ENCODE results near the gene MRPL28.
"Not testable (repeated sequence)": the region's sequence is repeated elsewhere in the genome, so short reads cannot be mapped to it uniquely, and the experiment has no call there.

MRPL28 gene

DNA sequence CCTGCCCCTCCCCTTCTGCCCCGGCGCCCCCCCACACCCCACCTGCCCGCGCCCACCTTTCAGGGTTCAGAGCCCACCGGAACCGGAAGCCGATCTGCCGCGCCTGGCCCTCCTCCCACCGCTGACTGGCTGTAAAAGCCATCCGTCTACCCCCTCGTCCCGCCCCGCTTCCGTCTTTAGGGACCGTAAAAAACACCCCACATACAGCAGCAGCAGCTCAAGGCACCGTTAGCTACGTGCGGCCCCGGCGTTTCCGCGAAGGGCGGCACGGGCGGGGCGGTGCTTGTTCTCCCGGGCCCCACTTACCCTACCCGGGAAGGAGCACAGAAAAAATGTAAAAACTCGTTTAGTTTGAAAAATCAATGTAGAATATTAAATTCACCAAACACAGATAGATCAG is at the start of gene MRPL28:
MRPL28 (minus strand) TSS at position 96 of the 400 bp plus-strand sequence. CDS start 320 bp downstream, outside the sequence.
- peak; percentile 81 to 92 for DNase-seq (ENCODE audit: low read depth in 2 of 2)

DNA sequence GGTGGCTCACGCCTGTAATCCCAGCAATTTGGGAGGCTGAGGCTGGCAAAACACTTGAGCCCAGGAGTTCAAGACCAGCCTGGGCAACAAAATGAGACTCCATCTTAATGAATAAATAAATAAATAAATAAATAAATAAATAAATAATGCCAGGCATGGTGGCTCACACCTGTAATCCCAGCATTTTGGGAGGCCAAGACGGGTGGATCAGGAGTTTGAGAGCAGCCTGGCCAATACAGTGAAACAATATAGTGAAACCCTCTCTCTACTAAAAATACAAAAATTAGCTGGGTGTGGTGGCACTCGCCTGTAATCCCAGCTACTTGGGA is 44.8 kb upstream of the MRPL28 start:
- DNase-seq (ENCODE audit: low read depth in 2 of 2) = not testable (repeated sequence)

DNA sequence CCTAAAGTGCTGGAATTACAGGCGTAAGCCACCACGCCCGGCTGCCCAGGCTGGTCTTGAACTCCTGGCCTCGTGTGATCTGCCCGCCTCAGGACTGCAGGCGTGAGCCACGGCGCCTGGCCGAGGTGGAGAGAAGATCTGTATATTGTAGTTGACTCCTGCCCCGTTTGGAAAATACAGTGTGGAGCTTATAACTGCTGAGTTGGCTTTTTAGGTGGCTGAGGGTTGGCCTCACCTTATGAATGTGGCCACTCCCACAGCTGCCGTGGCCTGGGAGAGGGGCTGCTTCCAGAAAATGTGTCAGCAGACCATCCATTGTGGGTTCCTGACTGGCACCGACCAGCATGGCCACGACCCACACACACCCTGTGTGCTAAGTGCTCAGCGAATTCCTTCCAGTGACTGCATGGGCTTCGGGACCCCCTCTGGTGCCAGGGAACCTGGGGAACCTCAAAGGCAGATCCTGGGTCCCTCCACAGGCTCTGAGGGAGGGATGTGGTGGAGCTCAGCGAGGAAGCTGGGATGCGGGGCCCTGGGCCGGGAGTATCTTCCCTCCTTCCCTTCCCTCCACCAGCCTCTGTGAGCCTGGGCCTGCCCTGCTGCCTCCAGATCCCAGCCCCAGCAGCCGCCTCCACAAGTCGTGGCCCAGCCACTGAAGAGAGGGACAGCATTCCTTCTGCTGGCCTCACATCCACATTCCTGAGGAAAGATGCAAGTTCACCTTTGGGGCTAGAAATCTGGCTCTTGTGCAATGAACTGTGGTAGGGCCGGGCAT is 44.2 kb upstream of the MRPL28 start:
- no peak for DNase-seq (ENCODE audit: low read depth in 2 of 2)

DNA sequence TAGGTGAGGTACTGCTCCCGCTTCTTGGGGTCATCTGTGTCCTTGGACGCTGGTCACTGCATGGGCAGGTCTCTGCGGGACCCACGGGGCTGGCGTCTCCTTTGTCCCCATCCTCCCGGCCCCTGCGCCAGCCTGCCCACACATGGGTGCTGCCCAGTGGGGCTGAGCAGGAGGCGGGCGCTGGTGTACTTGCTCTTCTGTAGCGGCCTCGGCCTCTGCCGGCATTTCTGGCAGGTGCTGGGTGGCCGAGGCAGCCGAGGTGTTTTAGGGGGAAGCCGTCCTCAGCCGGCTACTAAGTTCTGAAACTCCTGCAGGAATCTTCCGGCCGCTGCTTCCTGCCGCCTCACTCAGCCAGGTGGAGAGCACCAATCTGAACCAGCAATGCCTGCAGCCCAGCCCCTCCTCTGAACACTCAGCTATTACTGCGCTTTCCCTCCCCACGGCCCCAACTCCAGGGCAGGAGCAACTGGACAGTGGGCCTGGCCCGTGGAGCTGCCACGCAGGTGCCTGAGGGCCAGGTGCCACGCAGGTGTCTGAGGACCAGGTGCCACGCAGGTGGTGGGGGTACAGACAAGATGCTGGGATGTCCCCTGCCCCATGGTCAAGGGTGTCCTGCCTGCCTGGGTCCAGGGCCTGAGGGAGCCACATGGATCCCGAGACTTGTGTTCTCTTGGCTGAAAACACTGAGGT is 41.4 kb upstream of the MRPL28 start:
- no peak for DNase-seq (ENCODE audit: low read depth in 2 of 2)

DNA sequence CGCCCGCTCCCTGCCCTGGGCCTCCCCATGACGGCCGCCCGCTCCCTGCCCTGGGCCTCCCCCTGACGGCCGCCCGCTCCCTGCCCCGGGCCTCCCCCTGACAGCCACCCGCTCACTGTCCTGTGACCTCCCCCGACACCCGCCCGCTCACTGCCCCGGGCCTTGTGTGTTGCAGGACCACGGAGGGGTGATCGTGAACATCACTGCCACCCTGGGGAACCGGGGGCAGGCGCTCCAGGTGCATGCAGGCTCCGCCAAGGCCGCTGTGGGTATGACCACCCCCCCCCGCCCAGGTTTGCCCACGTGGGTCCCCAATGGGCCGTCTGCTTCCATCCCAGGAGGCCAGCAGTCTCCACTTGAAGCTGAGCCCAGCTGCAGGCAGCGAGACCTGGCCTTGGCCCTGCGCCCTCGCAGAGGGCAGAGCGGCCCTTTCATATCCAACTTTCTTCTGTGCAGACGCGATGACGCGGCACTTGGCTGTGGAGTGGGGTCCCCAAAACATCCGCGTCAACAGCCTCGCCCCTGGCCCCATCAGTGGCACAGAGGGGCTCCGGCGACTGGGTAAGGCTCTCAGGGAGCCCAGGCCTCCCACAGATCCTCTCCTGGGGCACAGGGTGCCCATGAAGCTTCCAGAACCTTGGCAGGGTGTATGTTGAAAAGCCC is 40.3 kb upstream of the MRPL28 start:
- DNase-seq (ENCODE audit: low read depth in 2 of 2) = no peak

DNA sequence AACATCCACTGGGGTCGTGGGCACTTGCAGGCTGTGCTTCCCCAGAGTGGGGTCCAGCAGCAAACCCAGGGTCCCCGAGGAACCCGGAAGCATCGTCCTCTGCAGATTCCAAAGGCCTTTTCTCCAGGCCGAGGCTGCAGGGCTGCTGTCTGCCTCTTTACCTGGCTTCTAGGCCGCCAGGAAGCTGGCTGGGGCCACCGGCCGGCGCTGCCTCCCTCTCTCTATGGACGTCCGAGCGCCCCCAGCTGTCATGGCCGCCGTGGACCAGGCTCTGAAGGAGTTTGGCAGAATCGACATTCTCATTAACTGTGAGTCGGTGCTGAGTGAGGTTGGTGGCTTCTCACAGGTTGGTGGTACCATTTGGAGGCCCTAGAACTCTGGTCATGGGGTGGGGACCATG is 36.9 kb upstream of the MRPL28 start:
- no peak for DNase-seq (ENCODE audit: low read depth in 2 of 2)

DNA sequence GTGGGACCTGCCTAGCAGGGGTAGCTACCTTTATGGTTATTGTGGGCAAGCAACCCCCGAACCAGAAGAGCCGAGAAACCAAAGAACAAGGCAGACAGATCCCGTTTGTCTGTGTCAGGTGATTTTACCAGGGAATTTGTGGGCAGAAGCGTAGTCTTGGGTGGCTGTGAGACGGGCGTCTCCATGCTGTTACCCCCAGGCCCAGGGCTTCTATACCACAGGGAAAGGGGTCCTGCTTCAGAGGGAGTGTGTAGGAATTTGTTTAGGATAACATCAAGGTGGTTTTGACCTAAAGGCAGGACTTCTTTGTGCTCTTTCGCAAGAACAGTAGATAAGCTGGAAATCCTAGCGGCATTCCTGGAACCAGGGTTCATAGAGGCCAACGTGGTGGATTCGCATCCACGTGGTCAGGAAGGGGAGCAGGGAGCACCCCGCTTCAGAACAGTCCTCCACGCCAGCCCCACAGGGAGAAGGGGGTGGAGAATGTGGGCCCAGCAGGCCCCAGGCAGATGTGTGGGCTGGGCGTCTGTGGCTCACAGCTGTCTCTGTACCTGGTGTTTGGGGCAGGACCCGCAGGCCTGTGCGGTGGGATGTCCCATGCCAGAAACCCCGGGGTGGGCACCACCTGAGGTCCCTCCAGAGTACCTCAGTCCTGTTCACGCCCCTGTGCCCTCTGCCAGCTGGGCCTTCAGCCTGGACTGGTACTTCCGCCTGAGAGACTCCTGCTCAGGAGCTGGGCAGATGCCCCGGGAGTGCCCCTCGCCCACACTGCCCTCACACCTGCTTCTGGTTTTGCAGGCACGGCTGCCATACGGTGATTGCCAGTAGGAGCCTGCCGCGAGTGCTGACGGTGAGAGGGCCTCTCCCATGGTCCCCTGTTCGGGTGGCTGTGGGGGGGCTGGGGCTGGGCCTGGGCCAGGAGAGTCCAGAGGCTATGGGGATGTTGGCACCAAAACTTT is 35.5 kb upstream of the MRPL28 start:
- DNase-seq (ENCODE audit: low read depth in 2 of 2) = no peak

DNA sequence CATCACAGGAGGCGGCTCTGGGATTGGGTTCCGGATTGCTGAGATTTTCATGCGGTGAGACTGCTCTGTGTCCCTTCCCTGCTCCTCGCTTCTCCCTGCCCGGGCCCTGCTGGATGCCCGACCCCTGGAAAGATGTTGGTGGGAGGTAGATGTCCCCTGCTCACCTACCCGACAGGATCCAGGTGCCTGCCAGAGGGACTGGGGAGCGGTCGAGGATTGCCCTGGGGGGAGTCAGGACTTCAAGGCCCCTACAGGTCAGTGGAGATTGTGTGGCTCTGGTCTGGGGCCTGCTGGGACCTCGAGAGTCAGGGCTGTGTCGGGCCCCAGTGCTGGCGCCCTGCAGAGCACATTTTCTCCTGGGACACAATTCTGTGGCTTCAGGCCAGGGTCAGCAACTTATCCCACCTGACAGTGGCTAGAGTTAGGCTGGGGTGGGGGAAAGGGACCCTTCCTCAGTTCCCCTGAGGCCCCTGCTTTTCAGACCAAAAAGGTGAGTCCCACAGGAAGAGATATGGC is 34.7 kb upstream of the MRPL28 start:
- DNase-seq (ENCODE audit: low read depth in 2 of 2) = no peak

DNA sequence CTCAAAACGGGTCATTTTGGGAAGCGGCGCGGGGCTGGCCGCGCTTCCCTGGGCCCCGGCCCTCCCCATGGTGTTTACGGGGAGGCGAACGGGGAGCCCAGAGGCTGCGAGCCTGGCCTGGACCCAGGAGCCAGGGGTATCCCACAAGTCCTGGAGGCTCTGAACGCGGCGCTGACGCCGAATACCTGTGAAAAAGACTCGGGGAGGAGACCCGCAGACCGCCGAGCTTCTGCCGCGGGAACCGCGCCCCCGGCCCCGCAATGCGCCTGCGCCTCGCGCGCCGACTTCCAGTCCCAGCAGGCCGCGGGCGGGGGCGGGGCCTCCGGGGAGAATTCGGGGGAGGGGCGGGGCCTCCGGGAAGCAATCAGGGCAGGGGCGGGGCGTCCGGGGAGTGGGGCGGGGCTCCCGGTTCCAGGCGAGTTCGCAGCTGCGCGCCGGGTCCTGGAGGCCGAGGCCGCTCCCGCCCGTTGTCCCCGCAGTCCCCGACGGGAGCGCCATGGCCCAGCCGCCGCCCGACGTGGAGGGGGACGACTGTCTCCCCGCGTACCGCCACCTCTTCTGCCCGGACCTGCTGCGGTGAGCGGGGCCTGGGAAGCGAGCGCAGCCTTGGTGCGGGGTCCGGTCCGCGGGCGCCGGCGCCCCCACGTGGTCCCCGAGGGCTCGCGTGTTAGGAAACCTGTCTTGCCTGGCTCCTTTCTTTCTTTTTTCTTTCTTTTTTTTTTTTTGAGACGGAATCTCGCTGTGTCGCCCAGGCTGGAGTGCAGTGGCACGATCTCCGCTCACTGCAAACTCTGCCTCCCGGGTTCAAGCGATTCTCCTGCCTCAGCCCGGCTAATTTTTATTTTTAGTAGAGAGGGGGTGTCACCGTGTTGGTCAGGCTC is 31.4 kb upstream of the MRPL28 start, which contains the start of gene DECR2:
DECR2 (plus strand) TSS at position 418 of the 881 bp plus-strand sequence; CDS start at position 497, 79 bp downstream.
- DNase-seq (ENCODE audit: low read depth in 2 of 2) = peak; percentile 96 to 100

DNA sequence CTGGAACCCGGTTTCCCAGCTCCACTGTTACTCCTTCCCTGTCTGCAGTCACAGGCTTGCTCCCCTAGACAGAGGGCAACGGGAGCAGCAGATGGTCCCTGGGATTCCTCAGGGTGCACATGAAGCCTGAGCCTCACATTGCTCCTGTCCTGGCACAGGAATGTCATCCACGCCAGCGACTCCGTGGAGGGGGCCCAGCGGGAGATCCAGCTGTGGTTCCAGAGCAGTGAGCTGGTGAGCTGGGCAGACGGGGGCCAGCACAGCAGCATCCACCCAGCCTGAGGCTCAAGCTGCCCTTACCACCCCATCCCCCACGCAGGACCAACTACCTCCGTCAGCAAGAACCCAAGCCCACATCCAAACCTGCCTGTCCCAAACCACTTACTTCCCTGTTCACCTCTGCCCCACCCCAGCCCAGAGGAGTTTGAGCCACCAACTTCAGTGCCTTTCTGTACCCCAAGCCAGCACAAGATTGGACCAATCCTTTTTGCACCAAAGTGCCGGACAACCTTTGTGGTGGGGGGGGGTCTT is 29.8 kb upstream of the MRPL28 start:
- no peak for DNase-seq (ENCODE audit: low read depth in 2 of 2)

DNA sequence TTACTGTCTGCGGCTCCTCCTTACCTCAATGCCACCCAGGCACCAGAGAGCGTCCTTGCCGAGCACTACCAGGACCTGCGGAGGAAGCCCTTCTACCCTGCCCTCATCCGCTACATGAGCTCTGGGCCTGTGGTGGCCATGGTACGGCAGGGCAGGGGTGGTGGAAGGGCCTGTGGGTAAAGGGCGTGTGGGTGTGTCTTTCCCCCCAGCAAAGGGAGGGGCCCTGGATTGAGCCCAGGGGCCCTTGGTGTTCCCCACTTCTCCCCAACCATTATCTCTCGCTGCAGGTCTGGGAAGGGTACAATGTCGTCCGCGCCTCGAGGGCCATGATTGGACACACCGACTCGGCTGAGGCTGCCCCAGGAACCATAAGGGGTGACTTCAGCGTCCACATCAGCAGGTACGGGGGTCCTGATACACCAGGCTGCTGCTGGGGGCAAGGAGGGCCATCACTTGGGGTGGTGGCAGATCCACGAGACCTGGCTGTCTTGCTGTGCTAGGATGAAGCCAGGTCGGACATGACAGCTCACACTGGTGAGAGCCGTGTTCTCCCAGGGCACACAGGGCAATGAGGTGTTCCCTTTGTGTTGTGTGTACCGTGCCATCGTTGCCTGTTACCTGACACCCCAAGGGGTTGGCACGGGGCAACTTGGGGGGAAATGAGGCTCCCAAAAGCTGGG is 29.1 kb upstream of the MRPL28 start:
- no peak for DNase-seq (ENCODE audit: low read depth in 2 of 2)

DNA sequence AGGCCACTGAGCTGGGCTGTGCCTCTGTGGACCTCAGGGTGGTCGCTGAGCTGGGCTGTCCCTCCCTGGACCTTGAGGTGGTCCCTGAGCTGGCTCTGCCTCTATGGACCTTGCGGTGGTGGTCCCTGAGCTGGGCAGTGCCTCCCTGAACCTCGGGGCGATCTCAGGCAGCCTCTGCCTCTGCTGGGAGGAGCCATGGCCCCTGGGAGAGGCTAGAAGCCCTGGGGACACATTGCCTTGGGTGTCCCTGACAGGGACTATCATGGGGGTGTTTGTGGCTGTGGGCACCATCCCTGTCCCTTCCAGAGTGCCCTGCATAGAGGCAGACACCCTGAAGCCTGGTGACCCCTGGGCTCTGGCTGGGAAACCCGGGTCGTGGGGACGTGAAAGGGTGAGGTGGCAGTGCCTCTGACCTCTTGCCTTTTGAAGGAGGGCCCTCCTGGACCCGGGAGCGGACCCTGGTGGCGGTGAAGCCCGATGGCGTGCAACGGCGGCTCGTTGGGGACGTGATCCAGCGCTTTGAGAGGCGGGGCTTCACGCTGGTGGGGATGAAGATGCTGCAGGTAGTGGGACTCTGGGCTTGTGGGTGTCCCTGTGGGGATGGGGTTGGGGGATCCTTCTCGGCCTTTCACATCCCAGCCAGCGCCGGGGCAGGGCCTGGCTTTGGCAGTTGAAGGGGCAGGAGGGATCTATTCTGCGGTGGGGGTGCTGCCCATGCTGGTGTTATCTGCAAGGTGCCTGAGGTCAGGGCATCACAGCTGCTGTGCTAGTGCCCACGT is 28.4 kb upstream of the MRPL28 start:
- DNase-seq (ENCODE audit: low read depth in 2 of 2) = no peak

DNA sequence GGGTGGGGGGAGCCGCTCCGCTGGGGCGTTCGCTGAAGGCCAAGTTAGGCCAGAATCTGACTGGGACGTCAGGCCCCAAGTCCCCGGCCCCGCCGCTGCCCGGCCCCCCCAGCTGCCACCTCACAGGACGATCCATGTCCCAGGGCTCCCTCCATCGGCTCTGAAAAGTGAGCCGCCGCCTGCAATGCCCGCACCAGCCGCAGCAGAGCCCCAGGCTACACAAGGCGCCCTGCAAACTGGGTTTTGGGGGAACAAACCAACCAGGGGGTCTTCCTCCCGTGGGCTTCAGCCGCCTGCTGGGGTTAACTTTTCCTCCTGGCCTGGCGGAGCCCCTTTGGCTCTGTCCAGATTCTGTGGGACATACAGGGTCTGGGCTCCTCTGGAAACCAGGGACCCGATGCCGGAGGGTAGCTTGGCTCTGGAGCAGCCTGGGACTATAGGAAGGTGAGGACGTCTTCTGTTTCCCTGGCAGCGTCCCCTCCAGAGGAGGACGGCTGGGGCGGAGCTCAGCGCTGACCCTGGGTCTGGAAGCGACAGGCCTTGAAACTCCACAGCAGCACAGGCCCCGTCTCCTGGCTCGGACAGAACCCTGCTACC is 27.5 kb upstream of the MRPL28 start:
- no peak for DNase-seq (ENCODE audit: low read depth in 2 of 2)

DNA sequence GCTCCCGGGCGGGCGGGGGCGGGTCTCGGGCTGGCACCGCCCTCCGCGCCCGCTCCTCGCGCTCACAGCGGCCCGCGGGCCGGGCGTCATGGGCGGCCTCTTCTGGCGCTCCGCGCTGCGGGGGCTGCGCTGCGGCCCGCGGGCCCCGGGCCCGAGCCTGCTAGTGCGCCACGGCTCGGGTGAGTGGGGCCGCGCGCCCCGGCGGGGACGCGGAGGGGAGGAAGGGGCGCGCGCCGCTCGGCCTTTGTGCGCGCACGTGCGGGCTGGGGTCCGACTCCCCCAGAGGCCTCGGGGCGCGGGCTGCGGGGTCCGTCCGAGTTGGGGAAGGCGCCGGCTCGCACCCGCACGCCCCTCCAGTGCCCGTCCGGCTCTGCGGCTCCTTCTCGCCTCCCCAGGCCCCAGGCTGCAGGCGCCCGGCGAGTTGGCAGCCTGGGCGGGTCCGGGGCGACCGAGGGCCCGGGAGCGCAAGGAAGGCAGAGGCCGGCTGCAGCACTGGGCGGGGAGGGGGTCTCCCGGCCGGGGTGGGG is 26.9 kb upstream of the MRPL28 start, which contains the start of gene NME4:
NME4 (plus strand) TSS at position 65 of the 527 bp plus-strand sequence; CDS start at position 89, 24 bp downstream.
- no peak for DNase-seq (ENCODE audit: low read depth in 2 of 2)

DNA sequence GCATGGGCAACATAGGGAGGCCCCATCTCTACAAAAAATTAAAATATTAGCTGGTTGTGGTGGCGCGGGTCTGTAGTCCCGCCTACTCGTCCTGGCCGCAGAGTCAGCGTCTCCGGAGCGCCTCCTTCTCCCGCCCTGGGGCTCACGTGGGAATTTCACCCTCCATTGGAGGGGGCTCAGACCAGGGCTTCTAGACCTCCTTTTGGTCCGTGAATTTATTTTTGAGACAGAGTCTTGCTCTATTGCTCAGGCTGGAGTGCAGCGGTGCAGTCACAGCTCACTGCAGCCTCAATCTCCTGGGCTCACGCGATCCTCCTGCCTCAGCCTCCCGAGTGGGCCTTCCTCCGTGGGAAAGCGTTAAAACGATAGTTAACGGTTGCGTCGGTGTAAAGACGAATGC is 26.3 kb upstream of the MRPL28 start:
- DNase-seq (ENCODE audit: low read depth in 2 of 2) = no peak

DNA sequence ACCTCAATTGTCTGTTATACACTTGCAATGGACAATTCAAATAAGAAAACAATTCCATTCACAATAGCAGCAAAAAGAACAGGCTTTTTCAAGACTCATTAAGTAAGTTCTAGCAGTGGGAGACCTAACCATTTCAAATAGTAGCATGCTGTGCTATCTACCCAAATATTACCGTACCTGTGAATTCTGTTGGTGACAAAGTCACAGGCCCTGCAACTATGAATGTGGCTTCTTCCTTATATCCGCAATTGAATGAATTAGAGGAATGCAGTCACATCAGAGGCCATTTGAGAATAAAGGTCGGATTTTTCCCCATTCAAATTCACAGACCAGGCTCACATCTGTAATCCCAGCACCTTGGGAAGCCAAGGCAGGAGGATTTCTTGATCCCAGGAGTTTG is 25.9 kb upstream of the MRPL28 start:
- no peak for DNase-seq (ENCODE audit: low read depth in 2 of 2)

DNA sequence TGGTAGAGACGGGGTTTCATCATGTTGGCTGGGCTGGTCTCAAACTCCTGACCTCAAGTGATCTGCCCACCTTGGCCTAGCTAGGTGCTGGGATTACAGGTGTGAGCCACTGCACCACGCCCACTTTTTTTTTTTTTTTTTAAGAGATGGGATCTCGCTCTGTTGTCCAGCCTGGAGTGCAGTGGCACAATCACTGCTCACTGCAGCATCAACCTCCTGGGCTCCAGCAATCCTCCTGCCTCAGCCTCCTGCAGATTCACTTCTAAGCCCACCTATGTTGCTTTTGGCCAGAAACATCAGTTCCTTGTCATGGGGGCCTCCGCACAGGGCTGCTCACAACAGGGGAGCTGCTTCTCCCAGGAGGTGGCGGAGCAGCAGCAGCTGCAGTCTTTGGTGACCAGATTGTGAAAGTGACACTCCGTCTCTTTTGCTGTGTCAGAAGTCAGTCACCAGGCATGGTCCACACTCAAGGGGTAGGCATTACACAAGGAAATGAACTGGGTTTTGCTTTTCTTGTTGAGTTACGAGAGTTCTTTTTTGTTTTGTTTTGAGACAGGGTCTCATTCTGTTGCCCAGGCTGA is 22.2 kb upstream of the MRPL28 start:
- DNase-seq (ENCODE audit: low read depth in 2 of 2) = no peak

All from stimulated activated CD4-positive, alpha-beta T cell treated with anti-CD3 and anti-CD28 coated beads, Interleukin-12 subunit alpha, Interleukin-12 subunit beta, amount 100 ng/mL, for 24 hours (primary cell).